ENCODE results near the gene CD33.

CD33 gene

GRCh38 chr19:51259348-51260245 is 34.7 kb downstream of the CD33 start:
- DNase-seq = no peak

GRCh38 chr19:51263808-51264207 is 38.9 kb downstream of the CD33 start:
- no peak for DNase-seq

GRCh38 chr19:51271067-51271466 is 46.2 kb downstream of the CD33 start:
- no peak for DNase-seq

GRCh38 chr19:51272183-51272810 is 47.4 kb downstream of the CD33 start:
- no peak for DNase-seq

GRCh38 chr19:51274049-51274770 is 49.3 kb downstream of the CD33 start:
- DNase-seq = no peak

- DNase-seq = no peak
Observed at GRCh38 chr19:51277112-51277511, 52.2 kb downstream of the CD33 start.

- DNase-seq = no peak
Observed at GRCh38 chr19:51282335-51282734, 57.5 kb downstream of the CD33 start.

- no peak for DNase-seq
Observed at GRCh38 chr19:51285682-51286081, 60.8 kb downstream of the CD33 start.

All from NCI-H146 (cell line).